HEK293 (cell line): ENCODE measurements around the gene BTF3.

Experiments used
- CTCF ChIA-PET: fragments of 350-600 bp; formaldehyde crosslinking; extraction: SDS; loops from one replicate; lab custom pipeline; 2021; ENCODE audit warnings: antibody characterized with exemption; lab: Yijun Ruan, JAX
- POLR2A ChIA-PET: fragments of 300-600 bp; formaldehyde crosslinking; extraction: SDS; loops from one replicate; lab custom pipeline; 2020; ENCODE audit warnings: antibody characterized with exemption, inconsistent platforms; lab: Yijun Ruan, JAX
- H3K27ac ChIP-seq: fragments of 200-500 bp; sonication (Bioruptor generic); 2 replicates; pipeline ENCODE4 v1.5.1; 2014; ENCODE audit warnings: low read depth, low read length, control low read depth, inconsistent platforms; ENCODE audit errors: extremely low read depth
- H3K36me3 ChIP-seq, 2 experiments: fragments of 200-500 bp in 1 of 2; sonication (Bioruptor generic) in 1 of 2; 1 replicate in 1 of 2; 2 replicates in 1 of 2; pipeline ENCODE4 v1.5.1; 2014 to 2017; ENCODE audit warnings: inconsistent platforms in 2 of 2, low read length in 2 of 2; ENCODE audit not compliant: control insufficient read depth in 2 of 2, insufficient read depth in 1 of 2
- H3K4me1 ChIP-seq: fragments of 200-500 bp; sonication (Bioruptor generic); 2 replicates; pipeline ENCODE4 v1.5.1; 2014; ENCODE audit warnings: mild to moderate bottlenecking, low read length, inconsistent platforms; ENCODE audit not compliant: control insufficient read depth, insufficient read depth
- H3K4me3 ChIP-seq: 2 replicates; pipeline ENCODE4 v1.5.1; 2011; ENCODE audit warnings: low read depth, mild to moderate bottlenecking, control low read depth, low read length, moderate library complexity
- H3K9me3 ChIP-seq: fragments of 200-500 bp; sonication (Bioruptor generic); 2 replicates; pipeline ENCODE4 v1.5.1; 2014; ENCODE audit warnings: low read depth, low read length, inconsistent platforms; ENCODE audit not compliant: control insufficient read depth, insufficient read depth
- BCL6B ChIP-seq: fragments of 450-650 bp; formaldehyde crosslinking; IDR thresholded peaks from 2 replicates; pipeline ENCODE4 v1.5.1; 2017; ENCODE audit warnings: missing biosample characterization, missing genetic modification characterization
- HOXD13 ChIP-seq: sonication (generic); formaldehyde crosslinking; IDR thresholded peaks from 2 replicates; pipeline ENCODE4 v1.8.0; 2022; ENCODE audit warnings: missing genetic modification reagents, borderline replicate concordance
- KLF9 ChIP-seq: fragments of 450-650 bp; formaldehyde crosslinking; IDR thresholded peaks from 2 replicates; pipeline ENCODE4 v1.5.1; 2016; ENCODE audit warnings: missing biosample characterization, missing genetic modification characterization, low read depth
- MEIS1 ChIP-seq: sonication (generic); formaldehyde crosslinking; IDR thresholded peaks from 2 replicates; pipeline ENCODE4 v1.8.1; 2022; ENCODE audit warnings: missing genetic modification reagents, mild to moderate bottlenecking, borderline replicate concordance
- PRDM1 ChIP-seq: fragments of 450-650 bp; formaldehyde crosslinking; IDR thresholded peaks from 2 replicates; pipeline ENCODE4; 2016; ENCODE audit warnings: missing biosample characterization, missing genetic modification characterization
- PRDM10 ChIP-seq: fragments of 450-650 bp; formaldehyde crosslinking; IDR thresholded peaks from 2 replicates; pipeline ENCODE4 v1.5.1; 2016; ENCODE audit warnings: missing biosample characterization, missing genetic modification characterization
- SP2 ChIP-seq: fragments of 450-650 bp; formaldehyde crosslinking; IDR thresholded peaks from 2 replicates; pipeline ENCODE4 v1.5.1; 2016; ENCODE audit warnings: missing biosample characterization, missing genetic modification characterization
- ZNF2 ChIP-seq: fragments of 450-650 bp; formaldehyde crosslinking; IDR thresholded peaks from 2 replicates; pipeline ENCODE4 v1.5.1; 2016; ENCODE audit warnings: missing biosample characterization, missing genetic modification characterization
- ZNF280C ChIP-seq: fragments of 450-650 bp; formaldehyde crosslinking; IDR thresholded peaks from 2 replicates; pipeline ENCODE4 v1.5.1; 2016; ENCODE audit warnings: missing biosample characterization, missing genetic modification characterization
- ZNF335 ChIP-seq: fragments of 450-650 bp; formaldehyde crosslinking; conservative IDR thresholded peaks from 2 replicates; pipeline ENCODE4 v1.5.1; 2016; ENCODE audit warnings: missing biosample characterization, missing genetic modification characterization
- ZNF394 ChIP-seq: fragments of 450-650 bp; formaldehyde crosslinking; IDR thresholded peaks from 2 replicates; pipeline ENCODE4 v1.5.1; 2016; ENCODE audit warnings: missing biosample characterization, missing genetic modification characterization, mild to moderate bottlenecking, moderate library complexity, borderline replicate concordance
- ZNF501 ChIP-seq: fragments of 450-650 bp; formaldehyde crosslinking; IDR thresholded peaks from 2 replicates; pipeline ENCODE4 v1.5.1; 2016; ENCODE audit warnings: missing biosample characterization, missing genetic modification characterization
- ZNF555 ChIP-seq: fragments of 450-650 bp; formaldehyde crosslinking; conservative IDR thresholded peaks from 2 replicates; pipeline ENCODE4 v1.5.1; 2017; ENCODE audit warnings: missing biosample characterization, mild to moderate bottlenecking, missing genetic modification characterization, inconsistent platforms
- ZNF560 ChIP-seq: fragments of 450-650 bp; formaldehyde crosslinking; IDR thresholded peaks from 2 replicates; pipeline ENCODE4 v1.5.1; 2017; ENCODE audit warnings: missing biosample characterization, missing genetic modification characterization, borderline replicate concordance
- ZNF561 ChIP-seq: fragments of 450-650 bp; IDR thresholded peaks from 2 replicates; pipeline ENCODE4 v1.5.1; 2018; ENCODE audit warnings: missing biosample characterization, missing genetic modification characterization, borderline replicate concordance
- ZNF596 ChIP-seq: fragments of 450-650 bp; IDR thresholded peaks from 2 replicates; pipeline ENCODE4 v1.5.0; 2018; ENCODE audit warnings: missing biosample characterization, mild to moderate bottlenecking, missing genetic modification characterization, moderate library complexity
- ZNF692 ChIP-seq: fragments of 450-650 bp; formaldehyde crosslinking; IDR thresholded peaks from 2 replicates; pipeline ENCODE4 v1.5.1; 2016; ENCODE audit warnings: missing biosample characterization, missing genetic modification characterization
- ZNF830 ChIP-seq: fragments of 450-650 bp; IDR thresholded peaks from 2 replicates; pipeline ENCODE4 v1.5.0; 2018; ENCODE audit warnings: missing biosample characterization, missing genetic modification characterization, low read depth, mild to moderate bottlenecking, moderate library complexity
- ZSCAN30 ChIP-seq: fragments of 450-650 bp; IDR thresholded peaks from 2 replicates; pipeline ENCODE4 v1.5.1; 2018; ENCODE audit warnings: missing biosample characterization, mild to moderate bottlenecking, missing genetic modification characterization, moderate library complexity

The BTF3 gene

GRCh38 chr5:73523861-73524260 is 25.6 kb downstream of the BTF3 start:
- CTCF ChIA-PET = interaction anchor here (8.5 kb wide), 1 partner anchor 12 kb away, joined by 75 read pairs; no protein-coding TSS in a partner anchor
- TF ChIP-seq ZNF830 (no peak), PRDM1 (tag by site-specific recombination) (no peak), ZNF555 (tag by site-specific recombination) (no peak), MEIS1 (CRISPR knock-in tag) (no peak), ZNF561 (tag by site-specific recombination) (no peak), ZNF280C (tag by site-specific recombination) (no peak), ZNF560 (no peak), BCL6B (no peak), ZNF335 (no peak), ZNF596 (tag by site-specific recombination) (no peak), ZSCAN30 (tag by site-specific recombination) (no peak), ZNF692 (tag by site-specific recombination) (no peak), ZNF501 (tag by site-specific recombination) (no peak), KLF9 (tag by site-specific recombination) (no peak)

GRCh38 chr5:73525606-73526203 is 27.5 kb downstream of the BTF3 start:
- no peak overlapping the region for H3K27ac ChIP-seq
- no peaks in the 10 kb centered on the region for H3K36me3 ChIP-seq
- no peak overlapping the region for H3K4me3 ChIP-seq
- no peak for TF ChIP-seq HOXD13 (CRISPR knock-in tag)
- TF ChIP-seq ZNF561 (tag by site-specific recombination) = no peak
- TF ChIP-seq, all 188 proteins: peak for 0
- Histone ChIP-seq H3K9me3 (no peaks in the 10 kb centered on the region), H3K4me1 (no peaks in the 10 kb centered on the region; the same call in 1 of the 2 replicates)
- ChIA-PET CTCF (interaction anchor here (0.6 to 8.5 kb wide), 2 partner anchors 10 to 95 kb away, joined by 3 to 75 read pairs; no protein-coding TSS in a partner anchor), POLR2A (interaction anchor here (0.6 kb wide), 1 partner anchor 9 kb away, joined by 3 read pairs; no protein-coding TSS in a partner anchor)

More at GRCh38 chr5:73523861-73524260, 25.6 kb downstream of the BTF3 start:
- POLR2A ChIA-PET = no interaction called here
- H3K36me3 ChIP-seq = no peaks in the 10 kb centered on the region
- H3K9me3 ChIP-seq = no peaks in the 10 kb centered on the region
- H3K27ac ChIP-seq = no peak overlapping the region
- H3K4me3 ChIP-seq = no peak overlapping the region
- H3K4me1 ChIP-seq = no peaks in the 10 kb centered on the region; the same call in 1 of the 2 replicates

- POLR2A ChIA-PET = no interaction called here
Measured at GRCh38 chr5:73528248-73528647, 30.0 kb downstream of the BTF3 start.

More at GRCh38 chr5:73528248-73528647, 30.0 kb downstream of the BTF3 start:
- Histone ChIP-seq H3K4me3 (no peak overlapping the region), H3K9me3 (no peaks in the 10 kb centered on the region), H3K36me3 (no peaks in the 10 kb centered on the region), H3K27ac (no peak overlapping the region), H3K4me1 (no peaks in the 10 kb centered on the region; the same call in 1 of the 2 replicates)
- TF ChIP-seq ZNF394 (no peak), ZNF2 (tag by site-specific recombination) (no peak), PRDM10 (tag by site-specific recombination) (no peak), SP2 (no peak)
- CTCF ChIA-PET = interaction anchor here (0.7 to 1.0 kb wide), 2 partner anchors 8 to 63 kb away, joined by 3 to 4 read pairs; no protein-coding TSS in a partner anchor
